Activated CD8-positive, alpha-beta memory T cell treated with anti-CD3 and anti-CD28 coated beads, Interleukin-2, amount 50 U/mL, for 4 hours (primary cell): ENCODE results near the gene FAM114A2.
"Not testable (repeated sequence)": the region's sequence is repeated elsewhere in the genome, so short reads cannot be mapped to it uniquely, and the experiment has no call there.

Source experiments
- DNase-seq: peaks from one replicate; pipeline ENCODE4 v3.0.0-alpha.2; 2020

FAM114A2 gene

GRCh38 chr5:154038707-154039457 is at the start of gene FAM114A2, which contains the start of gene MFAP3:
Gene FAM114A2 (minus strand): TSS chr5:154038910. CDS start chr5:154034953, 3,957 bp downstream.
Gene MFAP3 (plus strand): TSS chr5:154038967. CDS start chr5:154049723, 10,756 bp downstream.
- peak; percentile 86 for DNase-seq

DNA sequence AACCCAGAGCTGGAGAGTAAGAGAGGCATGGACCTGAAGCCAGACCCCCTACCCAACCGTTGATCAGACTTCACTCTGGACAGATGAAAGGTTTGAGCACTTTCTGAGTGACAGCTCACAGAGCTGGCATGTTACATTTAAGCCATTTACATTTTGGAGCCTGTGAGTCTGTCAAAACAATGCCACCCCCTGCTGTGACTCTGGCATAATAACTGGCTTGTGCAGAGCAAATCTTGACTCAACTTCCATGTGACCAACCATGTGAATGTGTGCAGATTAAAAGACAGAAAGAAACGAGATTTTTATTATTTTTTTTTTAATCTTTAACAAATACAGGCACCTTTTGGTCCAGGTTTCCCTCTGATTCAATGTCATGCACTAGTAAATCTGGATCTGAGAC is 48.5 kb upstream of the FAM114A2 start:
- no peak for DNase-seq

DNA sequence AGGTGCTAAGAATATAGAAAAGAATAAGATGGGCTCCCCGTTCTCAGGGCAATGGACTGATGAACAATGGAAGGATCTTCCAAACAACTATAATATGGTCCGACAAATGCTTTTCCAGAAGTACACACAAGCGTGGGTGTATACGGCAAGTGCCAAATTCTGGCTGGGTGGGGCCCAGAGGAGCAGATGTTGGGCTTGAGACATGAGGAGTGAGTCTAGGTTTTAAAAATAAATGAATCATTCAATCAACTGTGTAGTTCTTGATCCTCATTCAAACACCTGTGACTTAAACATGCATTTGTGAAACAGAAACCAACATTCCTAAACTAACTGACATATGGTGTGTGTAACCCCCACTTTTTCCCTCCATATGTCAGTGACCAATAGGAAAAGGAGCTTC is 47.9 kb upstream of the FAM114A2 start:
- DNase-seq = no peak

- DNase-seq = no peak
These were observed 47.4 kb upstream of the FAM114A2 start for GRCh38 chr5:154086146-154086545.

DNA sequence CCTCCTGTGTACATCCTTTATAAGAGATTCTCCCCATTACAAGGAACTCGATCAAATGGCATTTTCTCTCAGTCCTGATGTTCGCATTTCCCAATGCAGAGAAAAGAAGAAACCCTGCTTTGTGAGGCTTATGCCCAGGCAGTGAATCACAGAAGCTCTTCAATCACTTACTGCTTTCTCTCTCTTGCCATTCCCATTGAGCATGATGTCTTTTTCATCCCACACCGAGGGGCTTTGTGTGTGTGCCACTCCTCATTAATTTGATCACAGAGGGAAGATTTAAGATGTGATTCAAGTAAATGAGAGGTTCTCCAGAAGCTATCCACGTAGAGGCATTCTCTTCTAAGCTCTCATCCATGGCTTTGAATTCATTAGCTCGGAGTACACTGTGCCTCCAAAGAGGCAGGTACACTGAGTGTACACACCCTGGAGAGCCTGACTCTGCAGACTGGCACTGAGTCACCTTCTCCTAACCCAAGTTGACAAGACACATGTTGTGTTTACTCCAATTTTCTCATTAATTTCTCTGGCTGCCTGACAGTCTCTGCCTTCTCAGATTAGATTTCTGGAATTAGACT is 45.4 kb upstream of the FAM114A2 start:
- no peak for DNase-seq

- DNase-seq = no peak
These were observed 42.5 kb upstream of the FAM114A2 start for GRCh38 chr5:154081246-154081645.

GRCh38 chr5:154078272-154078671 is 39.6 kb upstream of the FAM114A2 start:
- no peak for DNase-seq

- no peak for DNase-seq
These were observed 39.0 kb upstream of the FAM114A2 start for GRCh38 chr5:154077696-154078095.

DNA sequence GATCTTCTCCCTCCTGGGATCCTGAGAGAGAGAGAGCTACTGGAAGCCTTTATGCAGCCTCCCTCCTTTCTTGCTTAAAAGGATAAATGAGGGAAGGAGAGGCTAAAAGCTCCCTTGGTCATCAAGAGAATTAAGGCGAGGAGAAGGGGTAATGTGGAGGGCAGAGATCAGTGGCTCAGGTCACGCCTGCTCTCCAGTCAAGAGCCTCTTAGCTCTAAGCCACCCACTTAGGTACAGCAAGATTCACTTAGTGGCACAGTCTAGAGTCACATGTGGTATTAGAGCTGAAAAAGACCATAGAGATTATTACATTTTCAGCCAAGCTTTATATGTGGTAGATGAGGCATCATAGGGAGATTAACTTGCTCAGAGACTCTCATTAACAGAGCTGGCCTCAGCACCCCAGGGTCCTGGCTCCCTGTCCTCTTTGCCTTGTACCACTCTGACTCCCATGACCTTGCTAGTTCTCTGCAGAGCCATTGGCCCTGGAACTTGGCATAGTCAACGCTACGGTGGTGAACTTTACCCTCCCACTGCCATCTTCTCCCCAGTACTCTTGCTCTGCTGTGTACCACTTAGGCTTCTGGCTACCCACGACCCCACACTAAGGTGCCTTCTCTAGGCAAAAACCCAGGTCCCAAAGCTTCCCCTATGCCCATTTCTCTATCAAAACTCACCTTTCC is 37.7 kb upstream of the FAM114A2 start:
- DNase-seq = no peak

- DNase-seq = peak; percentile 86
These were observed 33.9 kb upstream of the FAM114A2 start for GRCh38 chr5:154072414-154073171.

- DNase-seq = no peak
These were observed 33.2 kb upstream of the FAM114A2 start for GRCh38 chr5:154071799-154072413.

DNA sequence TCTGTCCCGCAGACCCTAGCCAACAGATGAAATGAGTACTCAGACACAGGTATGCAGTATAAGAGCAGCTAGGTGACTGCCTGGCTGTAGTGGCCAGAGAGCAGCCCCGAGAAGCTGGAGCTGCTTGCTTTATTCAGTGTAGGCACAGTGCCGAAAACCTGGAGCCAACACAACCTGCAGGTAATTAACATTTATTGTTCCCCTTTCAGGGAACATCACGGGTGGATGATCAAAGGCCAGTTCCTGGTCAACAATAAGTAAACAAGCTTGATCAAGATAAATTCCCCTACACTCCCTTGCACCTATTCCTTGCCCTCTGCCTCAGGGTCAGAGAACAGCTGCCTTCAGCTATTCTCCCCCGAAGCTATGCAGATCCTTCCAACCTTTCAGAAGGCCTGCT is 31.1 kb upstream of the FAM114A2 start:
- DNase-seq = not testable (repeated sequence)

DNA sequence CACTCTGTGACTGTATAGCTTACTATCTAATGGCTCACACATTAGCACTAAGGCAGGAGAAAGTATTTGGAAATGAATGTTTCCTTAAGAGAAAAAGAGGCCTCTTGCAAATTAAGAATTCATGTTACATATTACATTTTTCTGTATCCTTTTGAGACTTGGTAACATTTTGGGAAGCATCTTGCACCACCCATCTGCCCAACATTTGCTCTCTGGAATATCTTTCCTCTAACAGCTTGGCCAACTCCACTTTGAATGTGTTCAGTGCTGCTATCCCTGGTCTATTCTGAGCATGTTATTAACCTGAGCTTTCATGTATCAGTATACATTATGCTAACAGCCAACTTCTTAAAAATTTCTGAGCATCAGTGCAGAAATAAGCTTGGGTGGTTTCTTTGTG is 27.3 kb upstream of the FAM114A2 start:
- no peak for DNase-seq

DNA sequence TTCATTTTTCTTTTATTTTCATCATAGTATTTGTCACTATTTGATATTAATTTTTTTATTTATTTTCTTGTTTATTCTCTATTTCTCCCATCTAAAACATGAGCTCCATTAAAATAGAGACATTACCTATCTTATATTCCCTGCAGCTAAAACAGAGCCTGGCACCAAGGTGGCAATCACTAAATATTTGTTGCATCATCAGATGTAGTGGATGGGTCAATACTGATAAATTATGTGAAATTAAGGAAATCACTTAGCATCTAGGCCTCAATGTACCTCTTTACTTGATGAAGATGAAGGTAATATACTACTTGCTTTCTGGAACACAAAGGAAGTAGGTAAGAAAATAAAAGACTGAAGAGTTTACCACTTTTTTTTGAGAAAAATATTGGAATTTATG is 24.7 kb upstream of the FAM114A2 start:
- no peak for DNase-seq

GRCh38 chr5:154060606-154061005 is 21.9 kb upstream of the FAM114A2 start:
- DNase-seq = no peak

GRCh38 chr5:154059583-154059982 is 20.9 kb upstream of the FAM114A2 start:
- no peak for DNase-seq

- DNase-seq = no peak
These were observed 20.3 kb upstream of the FAM114A2 start for GRCh38 chr5:154059039-154059430.

DNA sequence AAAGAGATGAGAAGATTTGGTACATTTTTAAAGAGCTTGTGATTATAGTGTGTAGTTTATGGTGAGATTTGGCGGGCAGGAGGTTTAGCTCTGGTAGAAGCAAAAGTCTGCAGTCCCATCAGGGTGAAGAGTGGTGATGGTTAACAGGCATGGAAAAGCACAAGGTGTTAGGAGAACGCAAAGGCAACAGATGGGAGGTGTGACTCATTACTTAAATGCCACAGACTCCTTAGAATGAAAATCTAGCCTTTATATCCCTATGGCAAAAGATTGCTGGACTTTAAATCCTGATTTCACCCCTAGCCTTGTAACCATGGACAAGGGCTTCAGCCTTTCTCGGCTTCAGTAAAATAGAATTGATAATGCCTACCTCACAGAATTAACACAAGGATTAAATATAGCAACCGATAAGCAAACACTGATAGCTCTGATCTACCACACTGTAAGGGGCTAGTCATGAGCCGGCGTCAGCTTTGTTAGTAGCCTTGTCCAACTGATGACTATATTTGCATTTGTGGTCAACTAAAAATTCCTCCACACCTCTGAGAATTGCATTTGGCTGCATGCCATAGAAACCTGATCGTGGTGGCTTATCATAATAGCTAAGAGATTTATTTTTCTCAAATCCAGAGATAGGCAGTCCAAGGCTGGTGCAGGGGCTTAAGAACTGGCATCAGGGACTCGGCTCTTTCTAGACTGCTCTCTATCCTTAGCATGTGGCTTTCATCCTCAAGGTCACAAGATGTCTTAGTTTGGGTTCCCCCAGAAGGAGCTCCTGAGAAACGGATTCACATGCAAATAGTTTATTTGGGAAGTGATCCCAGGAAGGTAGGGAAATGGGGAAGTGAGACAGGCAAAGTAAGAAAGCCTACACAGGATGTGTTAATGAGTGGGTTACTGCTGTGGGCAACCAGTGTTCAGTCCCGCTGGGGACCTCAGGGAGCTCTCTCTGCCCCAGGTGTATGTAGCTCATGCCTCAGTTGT is 19.6 kb upstream of the FAM114A2 start:
- DNase-seq = no peak

- no peak for DNase-seq
These were observed 16.5 kb upstream of the FAM114A2 start for GRCh38 chr5:154055201-154055600.

- DNase-seq = no peak
These were observed 14.8 kb upstream of the FAM114A2 start for GRCh38 chr5:154053468-154053867.

DNA sequence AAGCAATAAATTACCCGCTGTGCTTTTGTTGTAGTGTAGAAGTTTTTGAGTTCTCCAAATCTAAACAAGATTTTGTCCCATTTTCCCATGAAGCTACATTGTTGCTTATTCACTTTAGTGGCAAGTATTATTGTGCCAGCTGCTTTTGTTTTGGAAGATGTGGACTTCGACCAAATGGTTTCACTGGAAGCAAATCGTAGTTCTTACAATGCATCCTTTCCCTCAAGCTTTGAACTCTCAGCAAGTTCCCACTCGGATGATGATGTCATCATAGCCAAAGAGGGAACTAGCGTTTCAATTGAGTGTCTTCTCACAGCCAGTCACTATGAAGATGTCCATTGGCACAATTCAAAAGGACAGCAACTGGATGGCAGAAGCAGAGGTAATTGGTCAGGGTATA is 10.9 kb upstream of the FAM114A2 start:
- DNase-seq = no peak

GRCh38 chr5:154047324-154047723 is 8.6 kb upstream of the FAM114A2 start:
- no peak for DNase-seq
